HCT116 (cell line): ENCODE data around the gene KIF3C.

Source experiments
- CTCF ChIP-seq, 3 experiments: fragments of 200-600 bp in 1 of 3; sonication (generic) in 1 of 3; IDR thresholded peaks in 2 of 3; conservative IDR thresholded peaks in 1 of 3; 2 replicates each; pipeline ENCODE4 v1.5.1; 2012 to 2017; ENCODE audit warnings: low read depth in 2 of 3, low read length in 2 of 3, antibody characterized with exemption in 1 of 3, borderline replicate concordance in 1 of 3, control low read depth in 1 of 3, mild to moderate bottlenecking in 1 of 3, mixed read lengths in 1 of 3, mixed run types in 1 of 3, moderate library complexity in 1 of 3; ENCODE audit not compliant: insufficient read depth in 1 of 3
- EZH2 ChIP-seq: fragments of 200-600 bp; sonication (generic); IDR thresholded peaks from 2 replicates; pipeline ENCODE4 v1.6.1; 2017; ENCODE audit warnings: antibody characterized with exemption, mixed run types
- EZH2phosphoT487 ChIP-seq: fragments of 200-600 bp; IDR thresholded peaks from 2 replicates; pipeline ENCODE4 v1.6.1; 2018; ENCODE audit warnings: antibody characterized with exemption, borderline replicate concordance
- FOSL1 ChIP-seq: IDR thresholded peaks from 2 replicates; pipeline ENCODE4 v1.6.1; 2012; ENCODE audit warnings: low read depth
- JUND ChIP-seq: IDR thresholded peaks from 2 replicates; pipeline ENCODE4 v1.6.1; 2012
- MAX ChIP-seq: IDR thresholded peaks from 2 replicates; pipeline ENCODE4 v1.6.1; 2012
- POLR2A ChIP-seq: IDR thresholded peaks from 2 replicates; pipeline ENCODE4 v1.7.0; 2011; ENCODE audit warnings: borderline replicate concordance; ENCODE audit not compliant: insufficient read depth, insufficient read length; ENCODE audit errors: extremely low read depth
- POLR2AphosphoS5 ChIP-seq: IDR thresholded peaks from 2 replicates; pipeline ENCODE4 v1.6.1; 2011; ENCODE audit warnings: mild to moderate bottlenecking, low read depth, low read length, moderate library complexity
- RAD21 ChIP-seq: IDR thresholded peaks from 2 replicates; pipeline ENCODE4 v1.6.1; 2012; ENCODE audit warnings: low read depth, mild to moderate bottlenecking
- YY1 ChIP-seq: IDR thresholded peaks from 2 replicates; pipeline ENCODE4 v1.6.1; 2011; ENCODE audit warnings: low read length, low read depth, moderate library complexity, mild to moderate bottlenecking; ENCODE audit not compliant: insufficient replicate concordance; ENCODE audit errors: extremely low read depth
- ZNF274 ChIP-seq: fragments of 200-500 bp; sonication (Bioruptor generic); IDR thresholded peaks from 2 replicates; pipeline ENCODE4 v1.6.1; 2014; ENCODE audit warnings: mild to moderate bottlenecking, low read depth, low read length, inconsistent platforms

- no peak for TF ChIP-seq CTCF (IDR thresholded peaks at IDR 0.05 in 2 of 3, conservative IDR thresholded peaks at IDR 0.05 in 1 of 3; ENCODE audit: borderline replicate concordance in 1 of 3, insufficient read depth in 1 of 3, low read depth in 2 of 3, low read length in 2 of 3)
- no peak for TF ChIP-seq POLR2AphosphoS5
- TF ChIP-seq FOSL1, result no peak
- no peak for TF ChIP-seq POLR2A
- TF ChIP-seq EZH2, result no peak
- TF ChIP-seq ZNF274, result no peak
- TF ChIP-seq YY1, result no peak
- no peak for TF ChIP-seq MAX
- TF ChIP-seq JUND, result no peak
- TF ChIP-seq RAD21, result no peak
- no peak for TF ChIP-seq EZH2phosphoT487
Measured at GRCh38 chr2:25994509-25994908, 12.2 kb upstream of the KIF3C start.
